GM23248 (cell line): Measurements from ENCODE around the gene CHDH.

Experiments used
- EZH2 ChIP-seq: fragments of 200-600 bp; sonication (generic); IDR thresholded peaks from 2 replicates; pipeline ENCODE4 v1.6.1; 2018; ENCODE audit warnings: antibody characterized with exemption, mild to moderate bottlenecking; ENCODE audit not compliant: insufficient read depth, poor library complexity, severe bottlenecking
- EZH2phosphoT487 ChIP-seq: fragments of 200-600 bp; sonication (generic); IDR thresholded peaks from 2 replicates; pipeline ENCODE4 v1.6.1; 2018; ENCODE audit warnings: antibody characterized with exemption, moderate library complexity, mild to moderate bottlenecking, low read depth; ENCODE audit not compliant: insufficient read depth

DNA sequence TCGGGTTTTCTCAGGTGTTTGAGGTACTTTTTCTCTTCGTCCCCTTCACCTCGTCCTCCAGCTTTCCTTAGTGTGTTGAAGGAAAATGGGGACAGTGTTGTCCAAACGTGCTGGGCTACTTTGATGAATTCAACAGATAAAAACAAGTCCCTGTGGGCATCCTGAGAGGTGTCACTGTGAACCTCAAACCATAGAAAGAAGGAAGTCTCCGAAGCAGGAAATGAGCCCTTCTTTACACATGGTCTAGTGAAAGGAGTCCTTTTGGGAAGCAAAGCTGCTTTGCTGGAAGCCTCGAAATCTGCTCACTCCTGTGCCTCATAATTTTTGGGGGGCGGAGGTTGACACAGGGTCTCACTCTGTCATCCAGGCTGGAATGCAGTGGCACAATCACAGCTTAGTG is 10.7 kb upstream of the CHDH start:
- TF ChIP-seq EZH2 (no peak), EZH2phosphoT487 (no peak)
